Activated T-helper 1 cell treated with anti-CD3 and anti-CD28 coated beads, Interleukin-12 subunit alpha, Interleukin-12 subunit beta, Interleukin-2, Interleukin-4 antibody, amounts not matched to agents 30 ng/mL and 10 ng/mL and 1 ng/mL, durations not matched to agents 14 hours and 24 hours and 36 hours (primary cell): ENCODE results near the gene STX16. TPM values are rescaled to one million over a fixed set of nuclear protein-coding genes. Genes with fewer than 3 reads are reported as not detected.

ENCODE experiments used
- DNase-seq: peaks from one replicate; pipeline ENCODE4 v3.0.0; 2021; ENCODE audit warnings: low spot score
- H3K27ac Mint-ChIP-seq: one replicate; pipeline ENCODE4 v1.8.0; 2021; ENCODE audit warnings: mild to moderate bottlenecking, mixed read lengths
- H3K27me3 Mint-ChIP-seq: one replicate; pipeline ENCODE4 v1.8.0; 2022; ENCODE audit warnings: mild to moderate bottlenecking, moderate library complexity, mixed read lengths; ENCODE audit not compliant: insufficient read depth
- H3K36me3 Mint-ChIP-seq: one replicate; pipeline ENCODE4 v1.8.0; 2021; ENCODE audit warnings: low read depth, mixed read lengths
- H3K4me1 Mint-ChIP-seq: one replicate; pipeline ENCODE4 v1.8.0; 2021; ENCODE audit warnings: low read depth, mixed read lengths
- H3K4me3 Mint-ChIP-seq: one replicate; pipeline ENCODE4 v1.8.0; 2021; ENCODE audit warnings: mild to moderate bottlenecking, moderate library complexity, mixed read lengths
- H3K9me3 Mint-ChIP-seq: one replicate; pipeline ENCODE4 v1.8.0; 2021; ENCODE audit warnings: mixed read lengths
- intact Hi-C: fragments of 100-400 bp; cut with micrococcal nuclease; formaldehyde crosslinking; loops from one replicate; pipeline ENCODE4 v1.15.1; 2024
- total RNA-seq: library from RNA; stranded (reverse); gene quantifications from 2 replicates; pipeline ENCODE4 v1.2.3, GENCODE V29; 2022

Gene STX16
- total RNA-seq, 1 donor from 2014 or later: 99.9 TPM

DNA sequence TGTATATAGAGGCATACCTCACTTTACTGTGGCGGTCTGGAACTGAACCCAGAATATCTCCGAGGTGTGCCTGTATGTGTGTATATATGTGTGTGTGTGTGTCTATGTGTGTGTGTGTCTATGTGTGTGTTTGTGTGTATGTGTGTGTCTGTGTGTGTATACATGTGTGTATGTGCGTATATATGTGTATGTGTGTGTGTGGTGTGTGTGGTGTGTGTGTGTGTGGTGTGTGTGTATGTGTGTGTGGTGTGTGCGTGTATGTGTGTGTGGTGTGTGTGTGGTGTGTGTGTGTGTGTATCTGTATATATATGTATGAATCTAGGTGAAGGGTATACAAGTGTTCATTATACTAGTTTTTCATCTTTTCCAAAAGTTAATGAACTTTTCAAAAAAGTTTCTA, 37.3 kb downstream of the STX16 start:
- Mint-ChIP-seq H3K27me3 (no peaks in the 10 kb centered on the region), H3K36me3 (peaks cover 20% of the 10 kb centered on the region), H3K4me3 (no peak overlapping the region), H3K4me1 (peaks cover 10% of the 10 kb centered on the region), H3K27ac (no peak overlapping the region), H3K9me3 (no peaks in the 10 kb centered on the region)
- intact Hi-C loops: no loop called here
- DNase-seq: no peak

DNA sequence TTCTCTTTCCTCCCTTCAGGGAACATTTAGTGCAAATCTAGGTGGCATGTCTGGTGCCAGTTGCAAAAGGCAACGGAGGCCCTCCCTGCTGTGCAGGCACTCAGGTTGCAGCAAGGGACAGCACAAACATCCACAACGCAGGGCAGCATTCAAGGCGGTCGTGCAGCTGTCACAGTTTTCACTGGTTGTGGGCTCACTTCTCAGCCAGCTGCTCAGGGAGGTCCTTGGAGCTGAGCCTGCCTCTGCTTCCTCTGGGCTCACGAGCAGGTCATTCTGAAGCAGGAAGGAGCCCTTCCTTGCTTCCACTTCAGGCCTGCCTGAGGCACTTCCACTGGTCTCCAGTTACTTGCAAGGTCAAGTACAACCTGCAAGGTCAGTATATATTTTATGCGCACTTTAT, 37.8 kb downstream of the STX16 start:
- Mint-ChIP-seq H3K27me3 (no peaks in the 10 kb centered on the region), H3K36me3 (peaks cover 20% of the 10 kb centered on the region), H3K9me3 (no peaks in the 10 kb centered on the region), H3K4me1 (peaks cover 10% of the 10 kb centered on the region), H3K27ac (no peak overlapping the region), H3K4me3 (no peak overlapping the region)
- intact Hi-C loops: no loop called here
- DNase-seq: no peak

DNA sequence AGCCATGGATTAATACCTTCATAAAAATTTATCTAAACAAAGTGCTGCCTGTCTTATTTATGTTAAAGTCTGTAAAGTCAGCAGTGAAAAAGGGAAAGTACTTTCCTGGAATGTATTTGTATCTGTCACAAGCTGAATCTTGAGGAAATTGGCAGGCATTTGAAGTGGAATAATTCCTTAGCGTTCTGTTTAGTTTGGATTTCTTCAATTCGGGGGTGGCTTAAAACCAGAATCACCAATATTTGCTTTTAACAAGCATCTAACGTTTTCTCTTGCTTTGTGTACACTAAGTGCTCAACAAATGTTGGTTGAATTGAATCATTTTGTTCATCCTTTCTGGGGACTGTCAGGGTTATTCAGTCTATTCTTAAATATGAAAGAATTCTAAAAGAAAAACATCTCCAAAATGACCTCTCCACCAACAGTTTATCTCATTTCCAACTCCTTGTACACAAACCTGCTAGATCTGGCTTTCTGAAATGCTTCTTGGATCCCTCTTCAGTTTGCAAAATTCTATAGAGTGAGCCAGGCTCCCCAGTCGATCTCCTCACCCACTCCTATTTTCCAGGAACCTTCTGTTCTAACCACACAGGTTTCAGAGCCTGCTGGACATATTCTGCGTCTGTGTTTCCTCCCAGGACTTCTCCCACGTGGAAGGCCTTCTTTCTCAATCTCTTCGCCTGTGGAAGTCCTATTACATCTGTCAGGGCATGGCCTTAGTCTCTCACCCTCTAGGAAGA, 39.5 kb downstream of the STX16 start:
- Mint-ChIP-seq H3K9me3 (no peaks in the 10 kb centered on the region), H3K4me1 (peaks cover 10% of the 10 kb centered on the region), H3K27me3 (no peaks in the 10 kb centered on the region), H3K36me3 (peaks cover 8% of the 10 kb centered on the region), H3K27ac (peak overlapping the region; percentile 76), H3K4me3 (peak overlapping the region; percentile 6)
- DNase-seq: no peak
- intact Hi-C loops: loop anchor here (2.0 to 5.0 kb wide), 3 partner anchors 30 to 1293 kb away; no protein-coding TSS in a partner anchor

DNA sequence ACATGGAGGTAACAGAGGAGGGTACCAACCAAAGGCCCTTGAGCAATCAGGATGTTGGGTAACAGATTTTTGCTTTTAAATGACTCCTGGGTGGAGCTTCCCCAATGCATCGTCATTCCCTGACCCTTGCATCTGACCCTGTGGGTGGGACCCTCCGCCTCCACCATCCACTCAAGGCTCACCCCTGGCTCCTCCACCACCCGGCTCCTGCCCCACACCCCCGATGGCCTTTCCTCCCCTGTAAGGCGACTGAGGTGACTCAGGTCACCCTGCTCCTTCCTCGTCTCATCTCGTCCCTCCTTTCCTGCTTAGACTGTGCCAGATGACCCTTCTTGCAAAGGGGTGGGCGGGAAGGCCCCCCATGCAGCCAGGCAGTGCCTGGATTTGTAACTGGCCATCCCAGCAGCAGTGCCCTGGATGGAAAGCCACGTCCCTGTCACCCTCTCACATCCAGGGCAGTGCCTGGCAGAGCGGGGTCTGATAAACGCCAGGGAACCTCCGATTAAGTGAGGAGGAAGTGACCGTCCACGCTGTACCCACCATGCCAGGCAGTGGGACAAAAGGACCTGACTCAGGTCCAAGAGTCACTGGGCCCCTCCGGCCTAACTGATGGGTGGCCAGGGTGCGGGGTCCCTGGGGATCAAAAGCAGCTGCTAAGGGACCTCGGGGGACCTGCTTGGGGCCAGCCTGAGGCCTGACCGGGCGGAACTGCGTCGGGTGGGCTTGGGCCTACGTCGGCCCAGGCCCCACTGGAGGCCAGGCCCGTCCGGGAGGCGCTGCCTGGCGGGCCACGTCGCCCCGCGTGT, 40.9 kb downstream of the STX16 start:
- Mint-ChIP-seq H3K4me3 (no peak overlapping the region), H3K27ac (no peak overlapping the region), H3K36me3 (peaks cover 6% of the 10 kb centered on the region), H3K9me3 (no peaks in the 10 kb centered on the region), H3K27me3 (no peaks in the 10 kb centered on the region), H3K4me1 (peaks cover 10% of the 10 kb centered on the region)
- intact Hi-C loops: loop anchor here (1.0 to 5.0 kb wide), 4 partner anchors 31 to 1295 kb away; no protein-coding TSS in a partner anchor
- no peak for DNase-seq

DNA sequence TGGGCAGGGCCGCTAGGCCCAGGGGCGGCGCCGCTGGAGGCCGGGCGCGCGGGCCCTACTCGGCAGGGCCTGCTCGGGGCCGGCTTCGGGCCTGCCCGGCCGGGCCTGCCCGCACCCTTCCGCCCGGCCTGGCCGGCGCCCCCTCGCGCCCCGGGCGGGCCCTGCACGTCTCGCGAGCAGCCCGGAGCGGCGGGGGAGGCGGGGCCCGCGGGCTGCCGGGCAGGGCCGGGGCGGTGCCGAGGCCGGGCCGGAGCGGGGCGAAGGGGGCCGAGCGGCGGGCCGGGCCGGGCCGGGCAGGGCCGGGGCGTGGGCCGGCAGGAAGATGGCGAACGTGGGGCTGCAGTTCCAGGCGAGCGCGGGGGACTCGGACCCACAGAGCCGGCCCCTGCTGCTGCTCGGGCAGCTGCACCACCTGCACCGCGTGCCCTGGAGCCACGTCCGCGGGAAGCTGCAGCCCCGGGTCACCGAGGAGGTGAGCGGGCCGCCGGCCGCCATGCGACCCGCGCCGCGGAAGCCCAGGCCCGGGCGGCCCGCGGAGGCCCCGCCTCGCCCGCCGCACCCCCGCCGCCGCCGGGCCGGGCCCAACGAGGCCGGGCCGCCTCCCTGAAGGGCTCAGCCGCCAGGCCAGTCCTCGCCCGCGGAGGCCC, 41.6 kb downstream of the STX16 start, which contains the start of gene NPEPL1:
Gene NPEPL1 (plus strand): TSS at position 222 of the 647 bp plus-strand sequence. CDS start 101 bp downstream, at position 323.
- no peaks in the 10 kb centered on the region for H3K27me3 Mint-ChIP-seq
- peak within 1 kb of the TSS; percentile 81 for H3K27ac Mint-ChIP-seq
- intact Hi-C loops: loop anchor here (1.0 to 5.0 kb wide), 3 partner anchors 40 to 1295 kb away; no protein-coding TSS in a partner anchor
- DNase-seq: peak; percentile 62
- peak within 1 kb of the TSS; percentile 82 for H3K4me3 Mint-ChIP-seq
- H3K9me3 Mint-ChIP-seq: no peaks in the 10 kb centered on the region
- peaks cover 10% of the 10 kb centered on the region for H3K36me3 Mint-ChIP-seq
- peaks cover 10% of the 10 kb centered on the region for H3K4me1 Mint-ChIP-seq

DNA sequence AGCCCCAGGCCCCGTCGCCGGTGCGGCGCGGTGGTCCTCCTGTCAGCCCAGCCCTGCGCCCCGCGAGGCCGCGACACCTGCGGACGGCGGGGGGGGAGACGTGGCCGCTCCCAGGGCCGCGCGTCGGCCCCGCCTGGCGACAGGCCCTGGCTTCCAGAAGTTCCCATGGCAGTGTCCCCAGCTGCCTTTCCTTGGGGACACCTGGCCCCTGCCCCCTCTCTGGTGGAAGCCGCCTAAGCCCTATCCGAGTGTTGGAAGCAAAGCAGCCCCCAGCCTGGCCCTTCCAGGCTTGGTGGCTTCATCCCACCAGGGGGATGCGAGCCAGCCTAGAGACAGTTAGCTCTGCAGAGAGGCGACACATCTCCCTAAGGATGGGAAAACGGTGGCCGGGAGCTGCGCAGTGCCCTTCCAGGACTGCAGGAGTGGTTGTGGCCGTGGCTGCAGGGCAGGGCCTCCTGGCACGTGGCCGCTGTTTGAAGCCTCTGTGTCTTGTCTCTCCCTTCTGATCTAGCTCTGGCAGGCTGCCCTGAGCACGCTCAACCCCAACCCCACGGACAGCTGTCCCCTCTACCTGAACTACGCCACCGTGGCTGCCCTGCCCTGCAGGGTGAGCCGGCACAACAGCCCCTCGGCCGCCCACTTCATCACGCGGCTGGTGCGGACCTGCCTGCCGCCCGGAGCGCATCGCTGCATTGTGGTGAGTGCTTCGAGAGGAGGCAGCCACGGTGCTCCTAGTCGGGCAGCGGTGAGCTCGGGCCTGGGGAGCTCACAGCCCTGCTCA, 42.3 kb downstream of the STX16 start:
- peak overlapping the region; percentile 81 for H3K27ac Mint-ChIP-seq
- peaks cover 8% of the 10 kb centered on the region for H3K36me3 Mint-ChIP-seq
- peak; percentile 16 for DNase-seq
- H3K27me3 Mint-ChIP-seq: no peaks in the 10 kb centered on the region
- peaks cover 10% of the 10 kb centered on the region for H3K4me1 Mint-ChIP-seq
- no peaks in the 10 kb centered on the region for H3K9me3 Mint-ChIP-seq
- H3K4me3 Mint-ChIP-seq: peak overlapping the region; percentile 82
- intact Hi-C loops: loop anchor here (5.0 kb wide), 2 partner anchors 124 to 1296 kb away; no protein-coding TSS in a partner anchor

DNA sequence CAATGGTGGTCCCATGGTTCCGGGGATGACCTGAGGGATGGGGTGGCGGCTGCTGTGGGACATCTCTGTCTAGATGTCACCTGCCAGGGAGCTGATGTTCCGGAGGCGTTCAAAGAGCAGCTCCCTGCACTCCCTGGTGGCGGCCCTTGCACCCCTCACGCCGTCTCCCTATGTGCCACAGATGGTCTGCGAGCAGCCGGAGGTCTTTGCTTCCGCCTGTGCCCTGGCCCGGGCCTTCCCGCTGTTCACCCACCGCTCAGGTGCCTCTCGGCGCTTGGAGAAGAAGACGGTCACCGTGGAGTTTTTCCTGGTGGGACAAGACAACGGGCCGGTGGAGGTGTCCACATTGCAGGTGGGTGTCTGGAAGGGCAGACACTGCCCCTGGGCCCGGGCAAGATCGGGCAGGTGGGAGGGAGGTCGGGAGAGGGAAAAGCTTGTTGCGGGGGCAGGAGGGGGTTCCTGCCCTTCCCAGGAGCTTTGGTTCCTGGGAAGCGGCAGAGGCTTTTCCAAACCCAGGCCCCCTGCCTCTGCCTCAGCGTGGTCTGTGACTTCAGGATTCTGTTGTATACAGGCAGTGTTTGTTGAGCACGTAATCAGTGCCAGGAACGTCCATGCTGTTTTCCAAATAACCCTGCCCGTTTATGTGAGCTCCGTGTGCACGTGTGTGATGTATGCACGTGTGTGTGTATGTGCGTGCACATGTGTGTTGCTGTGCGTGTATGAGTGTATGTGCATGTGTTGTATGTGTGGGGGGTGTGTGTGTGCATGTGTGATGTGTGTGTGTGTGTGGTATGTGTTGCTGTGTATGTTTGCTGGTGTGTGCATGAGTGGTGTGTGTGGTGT, 43.4 kb downstream of the STX16 start:
- Mint-ChIP-seq H3K4me3 (peak overlapping the region; percentile 82), H3K27ac (no peak overlapping the region), H3K9me3 (no peaks in the 10 kb centered on the region), H3K4me1 (peaks cover 10% of the 10 kb centered on the region), H3K36me3 (peaks cover 8% of the 10 kb centered on the region), H3K27me3 (no peaks in the 10 kb centered on the region)
- DNase-seq: no peak
- intact Hi-C loops: loop anchor here (5.0 kb wide), 2 partner anchors 123 to 1297 kb away; no protein-coding TSS in a partner anchor

DNA sequence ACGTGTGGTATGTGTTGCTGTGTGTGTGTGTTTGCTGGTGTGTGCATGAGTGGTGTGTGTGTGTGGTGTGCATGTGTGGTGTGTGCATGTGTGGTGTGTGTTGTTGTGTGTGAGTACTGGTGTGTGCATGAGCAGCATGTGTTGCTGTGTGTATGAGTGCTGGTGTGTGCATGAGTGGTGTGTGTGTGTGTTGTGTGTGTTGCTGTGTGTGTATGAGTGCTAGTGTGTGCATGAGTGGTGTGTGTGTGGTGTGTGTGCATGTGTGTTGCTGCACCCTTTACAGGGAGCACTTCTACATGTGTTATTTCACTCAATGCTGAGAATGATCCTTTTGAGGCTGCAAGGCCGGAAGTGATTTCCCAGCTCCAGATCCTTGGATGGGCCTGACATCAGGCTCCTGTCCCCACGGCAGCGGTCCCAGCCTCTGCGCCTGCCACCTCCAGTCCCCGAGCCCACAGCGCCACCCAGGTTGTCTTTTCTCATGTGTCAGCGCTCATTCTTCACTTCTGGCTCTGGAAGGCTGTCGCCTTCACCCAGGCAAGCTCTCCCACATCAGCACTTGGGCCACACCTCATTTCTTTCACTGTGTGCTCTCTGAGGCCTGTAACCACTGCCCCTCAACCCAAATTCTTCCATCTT, 44.1 kb downstream of the STX16 start:
- peaks cover 10% of the 10 kb centered on the region for H3K4me1 Mint-ChIP-seq
- no peak for DNase-seq
- H3K27ac Mint-ChIP-seq: no peak overlapping the region
- intact Hi-C loops: no loop called here
- H3K9me3 Mint-ChIP-seq: no peaks in the 10 kb centered on the region
- no peak overlapping the region for H3K4me3 Mint-ChIP-seq
- no peaks in the 10 kb centered on the region for H3K27me3 Mint-ChIP-seq
- H3K36me3 Mint-ChIP-seq: peaks cover 8% of the 10 kb centered on the region

DNA sequence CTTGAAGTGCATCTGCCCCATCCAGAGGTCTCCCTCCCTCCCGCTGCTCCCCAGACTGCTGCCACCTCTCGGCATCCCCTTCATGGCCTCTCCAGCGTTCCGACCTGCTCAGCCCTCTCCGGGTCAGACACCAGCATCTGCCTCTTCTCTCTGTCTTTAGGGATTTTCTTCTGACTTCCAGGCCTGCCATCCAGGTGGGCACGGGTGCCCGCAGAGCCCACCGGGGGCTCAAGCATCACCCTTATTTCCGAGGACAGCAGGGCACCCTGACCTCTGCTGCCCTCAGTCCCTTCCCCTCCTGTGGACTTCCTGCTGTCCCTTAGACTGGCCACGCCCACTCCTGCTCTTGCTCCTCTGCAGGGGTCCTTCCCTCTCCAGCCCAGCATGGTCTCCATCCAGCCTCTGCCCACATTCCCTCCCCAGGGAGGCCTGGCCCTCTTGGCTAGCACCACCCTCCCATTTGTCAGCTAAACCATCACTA, 44.9 kb downstream of the STX16 start:
- Mint-ChIP-seq H3K27ac (no peak overlapping the region), H3K27me3 (no peaks in the 10 kb centered on the region), H3K36me3 (peaks cover 8% of the 10 kb centered on the region), H3K9me3 (no peaks in the 10 kb centered on the region), H3K4me1 (peaks cover 5% of the 10 kb centered on the region), H3K4me3 (no peak overlapping the region)
- intact Hi-C loops: no loop called here
- no peak for DNase-seq

DNA sequence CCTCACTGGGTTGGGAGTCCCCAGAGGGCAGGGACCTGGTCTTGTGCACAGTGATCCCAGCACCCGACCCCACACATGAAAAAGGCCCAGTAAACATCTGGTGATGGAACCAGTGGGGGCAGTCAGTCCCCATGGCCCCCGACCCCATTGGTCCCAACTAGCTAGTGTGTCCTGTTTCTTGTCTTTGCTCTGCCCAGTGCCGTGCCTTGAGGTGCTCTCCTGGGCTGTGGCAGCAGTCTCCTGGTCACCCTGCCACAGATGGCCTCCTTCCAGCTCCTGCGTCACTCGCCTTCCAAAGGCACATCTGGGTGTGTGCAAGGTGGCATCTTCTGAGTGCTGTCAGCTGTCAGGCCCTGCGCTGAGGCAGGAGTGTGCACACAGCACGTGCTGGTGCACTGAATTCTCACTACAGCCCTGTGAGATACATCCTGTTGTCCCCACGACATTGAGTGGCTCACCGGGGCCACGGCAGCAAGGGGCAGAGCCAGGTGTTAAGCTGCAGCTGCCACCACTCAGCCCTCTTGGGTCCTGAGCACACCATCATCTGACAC, 45.4 kb downstream of the STX16 start:
- H3K27ac Mint-ChIP-seq: no peak overlapping the region
- no peak overlapping the region for H3K4me3 Mint-ChIP-seq
- H3K9me3 Mint-ChIP-seq: no peaks in the 10 kb centered on the region
- intact Hi-C loops: no loop called here
- DNase-seq: no peak
- no peaks in the 10 kb centered on the region for H3K27me3 Mint-ChIP-seq
- peaks cover 4% of the 10 kb centered on the region for H3K4me1 Mint-ChIP-seq
- peaks cover 8% of the 10 kb centered on the region for H3K36me3 Mint-ChIP-seq
